ENCODE results near the gene DIAPH1.
A peak's percentile ranks its signal among the peaks of the same experiment; 100 is the strongest.

The DIAPH1 gene

GRCh38 chr5:141512911-141513626 is 105.7 kb downstream of the DIAPH1 start:
- H3K4me3 ChIP-seq (ENCODE audit: low read depth, low read length): peak overlapping the region; percentile 46
- DNase-seq (ENCODE audit: low read depth): no peak

DNA sequence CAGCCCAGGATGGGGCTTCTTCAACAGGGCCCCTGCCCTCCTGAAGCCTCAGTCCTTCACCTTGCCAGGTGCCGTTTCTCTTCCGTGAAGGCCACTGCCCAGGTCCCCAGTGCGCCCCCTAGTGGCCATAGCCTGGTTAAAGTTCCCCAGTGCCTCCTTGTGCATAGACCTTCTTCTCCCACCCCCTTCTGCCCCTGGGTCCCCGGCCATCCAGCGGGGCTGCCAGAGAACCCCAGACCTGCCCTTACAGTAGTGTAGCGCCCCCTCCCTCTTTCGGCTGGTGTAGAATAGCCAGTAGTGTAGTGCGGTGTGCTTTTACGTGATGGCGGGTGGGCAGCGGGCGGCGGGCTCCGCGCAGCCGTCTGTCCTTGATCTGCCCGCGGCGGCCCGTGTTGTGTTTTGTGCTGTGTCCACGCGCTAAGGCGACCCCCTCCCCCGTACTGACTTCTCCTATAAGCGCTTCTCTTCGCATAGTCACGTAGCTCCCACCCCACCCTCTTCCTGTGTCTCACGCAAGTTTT is 106.3 kb downstream of the DIAPH1 start:
- DNase-seq (ENCODE audit: low read depth): no peak
- peak overlapping the region; percentile 46 for H3K4me3 ChIP-seq (ENCODE audit: low read depth, low read length)

- DNase-seq (ENCODE audit: low read depth): no peak
- no peak overlapping the region for H3K4me3 ChIP-seq (ENCODE audit: low read depth, low read length)
Observed at GRCh38 chr5:141511771-141512325, 107.0 kb downstream of the DIAPH1 start.

- no peak for DNase-seq (ENCODE audit: low read depth)
- H3K4me3 ChIP-seq (ENCODE audit: low read depth, low read length): no peak overlapping the region
Observed at GRCh38 chr5:141510850-141511601, 107.8 kb downstream of the DIAPH1 start.

DNA sequence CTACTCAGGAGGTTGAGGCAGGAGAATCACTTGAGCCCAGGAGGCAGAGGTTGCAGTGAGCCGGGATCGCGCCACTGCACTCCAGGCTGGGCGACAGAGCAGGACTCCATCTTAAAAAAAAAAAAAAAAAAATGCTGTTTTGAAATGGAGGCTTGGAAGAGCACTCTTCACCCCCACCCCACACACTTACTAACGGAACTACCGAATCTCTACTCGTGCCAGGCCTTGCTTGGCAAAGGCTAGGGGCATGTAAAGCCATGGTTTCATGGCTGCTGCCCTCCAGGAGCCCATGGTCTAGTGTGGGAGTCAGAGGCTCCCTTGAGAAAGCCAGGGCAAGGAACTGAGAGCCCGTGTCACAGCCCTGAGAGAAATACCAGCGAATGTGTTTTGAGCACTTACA is 108.6 kb downstream of the DIAPH1 start:
- H3K4me3 ChIP-seq (ENCODE audit: low read depth, low read length): no peak overlapping the region
- no peak for DNase-seq (ENCODE audit: low read depth)

GRCh38 chr5:141508798-141509611 is 109.8 kb downstream of the DIAPH1 start:
- H3K4me3 ChIP-seq (ENCODE audit: low read depth, low read length): peak overlapping the region; percentile 39
- peak; percentile 94 for DNase-seq (ENCODE audit: low read depth)

- no peak for DNase-seq (ENCODE audit: low read depth)
- H3K4me3 ChIP-seq (ENCODE audit: low read depth, low read length): peak overlapping the region; percentile 39
Observed at GRCh38 chr5:141508440-141508797, 110.4 kb downstream of the DIAPH1 start.

DNA sequence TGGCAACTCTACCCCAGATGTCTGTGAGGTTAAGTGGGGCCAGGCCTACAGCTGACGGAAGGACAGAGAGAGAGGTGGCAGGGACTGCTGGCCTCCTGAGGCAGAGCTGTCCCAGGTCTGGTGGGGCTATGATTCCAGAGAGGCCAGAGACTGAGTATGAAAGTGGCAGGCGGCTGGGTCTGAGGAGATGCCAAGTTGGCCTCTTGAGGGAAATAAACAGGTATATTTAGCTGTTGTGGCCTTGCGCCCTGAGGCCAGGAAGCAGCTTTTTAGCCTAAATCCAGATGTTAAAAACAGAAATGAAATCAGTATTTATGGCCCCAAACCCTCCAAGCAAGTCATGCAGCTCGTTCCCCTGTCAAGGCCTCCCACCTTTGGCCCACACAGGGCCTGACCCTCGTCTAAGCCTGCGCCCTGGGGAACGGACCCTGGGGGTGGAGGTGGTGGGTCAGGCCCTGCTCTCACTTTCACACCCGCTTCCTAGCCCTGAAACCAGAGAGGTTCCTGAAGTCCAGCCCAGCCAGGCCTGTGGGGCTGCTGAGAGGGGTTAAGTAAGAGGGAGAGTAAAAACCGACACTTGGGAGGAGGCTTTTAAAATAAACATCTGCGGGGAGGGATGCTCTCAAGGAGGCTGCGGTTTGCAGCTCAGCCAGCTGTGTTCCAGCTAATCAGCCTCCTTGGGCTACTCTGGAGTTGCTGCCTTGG is 111.3 kb downstream of the DIAPH1 start:
- DNase-seq (ENCODE audit: low read depth): no peak
- peak overlapping the region; percentile 39 for H3K4me3 ChIP-seq (ENCODE audit: low read depth, low read length)

- no peak for DNase-seq (ENCODE audit: low read depth)
- H3K4me3 ChIP-seq (ENCODE audit: low read depth, low read length): no peak overlapping the region
Observed at GRCh38 chr5:141506381-141507155, 112.2 kb downstream of the DIAPH1 start.

- no peak overlapping the region for H3K4me3 ChIP-seq (ENCODE audit: low read depth, low read length)
- no peak for DNase-seq (ENCODE audit: low read depth)
Observed at GRCh38 chr5:141504216-141504615, 114.6 kb downstream of the DIAPH1 start.

DNA sequence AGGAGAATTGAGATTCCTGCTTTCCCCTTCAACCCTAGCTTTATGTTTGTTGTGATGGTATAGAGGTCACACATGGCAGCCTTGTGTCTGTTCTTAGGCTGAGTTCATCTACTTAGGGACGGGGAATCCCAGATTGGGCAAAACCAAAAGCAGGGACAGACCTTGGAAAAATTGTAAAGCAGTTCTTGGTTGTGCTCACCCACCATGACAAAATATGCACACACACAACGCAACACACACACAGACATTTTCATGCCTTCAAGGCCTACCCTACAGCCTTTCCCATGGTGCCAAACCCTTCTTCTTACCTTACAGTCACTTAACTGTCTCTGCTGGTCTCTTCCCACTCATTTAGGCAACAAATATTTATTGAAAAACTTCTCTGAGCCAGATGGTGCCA is 115.1 kb downstream of the DIAPH1 start:
- no peak for DNase-seq (ENCODE audit: low read depth)
- no peak overlapping the region for H3K4me3 ChIP-seq (ENCODE audit: low read depth, low read length)

DNA sequence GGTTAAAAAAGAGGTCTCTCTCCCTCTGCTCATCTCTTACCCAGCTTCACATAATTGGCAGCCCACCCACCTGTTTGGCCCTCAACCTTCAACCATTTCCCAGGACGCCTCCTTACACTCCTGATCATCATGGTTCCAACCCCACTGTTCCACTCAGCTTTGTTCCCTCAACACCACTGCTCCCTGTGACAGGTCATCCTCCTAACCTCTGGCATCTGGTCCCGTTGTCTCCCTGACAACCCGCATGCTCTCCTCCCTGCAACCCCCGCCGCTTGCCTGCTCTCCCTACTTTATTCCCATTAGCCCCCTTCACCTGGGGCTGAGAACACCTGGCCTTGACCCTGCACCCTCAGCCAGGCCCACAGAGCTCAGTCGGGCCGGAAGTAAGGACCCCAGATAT is 117.0 kb downstream of the DIAPH1 start:
- no peak for DNase-seq (ENCODE audit: low read depth)
- H3K4me3 ChIP-seq (ENCODE audit: low read depth, low read length): no peak overlapping the region

GRCh38 chr5:141496038-141496437 is 122.8 kb downstream of the DIAPH1 start:
- DNase-seq (ENCODE audit: low read depth): no peak
- no peak overlapping the region for H3K4me3 ChIP-seq (ENCODE audit: low read depth, low read length)

GRCh38 chr5:141495453-141495811 is 123.4 kb downstream of the DIAPH1 start:
- H3K4me3 ChIP-seq (ENCODE audit: low read depth, low read length): no peak overlapping the region
- DNase-seq (ENCODE audit: low read depth): no peak

DNA sequence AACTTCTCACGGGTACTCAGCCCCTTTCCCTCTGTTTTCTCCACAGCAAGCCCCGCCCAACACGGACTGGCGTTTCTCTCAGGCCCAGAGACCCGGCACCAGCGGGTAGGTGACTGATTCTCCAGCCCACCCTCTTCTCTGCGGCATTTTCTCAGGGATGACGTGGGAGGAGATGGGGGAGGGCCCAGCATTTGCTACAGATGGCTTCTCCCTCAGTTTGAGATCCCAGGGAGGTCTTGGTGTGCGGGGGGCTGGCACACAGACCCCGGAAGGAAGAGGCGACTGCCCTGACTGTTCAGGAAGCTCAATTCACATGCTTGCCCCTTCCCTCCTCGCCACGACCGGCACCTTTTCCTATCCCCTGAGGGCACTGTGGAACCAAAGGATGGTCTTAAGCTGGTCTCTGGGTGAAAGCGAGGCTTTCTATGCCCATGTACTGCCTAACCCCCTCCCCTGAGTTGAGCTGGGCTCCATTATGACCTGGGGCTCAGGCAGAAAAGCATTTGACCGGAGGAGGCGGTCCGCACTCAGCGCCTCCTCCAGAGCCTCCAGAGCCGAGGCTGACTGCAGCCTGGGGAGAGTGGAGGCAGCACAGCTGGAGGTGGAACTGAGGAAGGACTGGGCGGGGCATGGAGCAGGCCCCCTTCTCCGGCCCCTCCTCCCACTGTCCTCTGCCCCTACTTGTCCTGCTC is 123.9 kb downstream of the DIAPH1 start:
- H3K4me3 ChIP-seq (ENCODE audit: low read depth, low read length): no peak overlapping the region
- no peak for DNase-seq (ENCODE audit: low read depth)

- H3K4me3 ChIP-seq (ENCODE audit: low read depth, low read length): no peak overlapping the region
- no peak for DNase-seq (ENCODE audit: low read depth)
Observed at GRCh38 chr5:141493500-141494422, 125.0 kb downstream of the DIAPH1 start.

Data from skeletal muscle cell (primary cell).